Measurements from ENCODE around the gene PTPRN2. TPM values are rescaled to one million over a fixed set of nuclear protein-coding genes. Genes with fewer than 3 reads are reported as not detected.
A peak's percentile ranks its signal among the peaks of the same experiment; 100 is the strongest.

PTPRN2 gene
- total and polyA plus RNA-seq, 2 of the 13 experiments (the other 11 are each of a cell fraction or from before 2014, with no cell fraction given), result 2.5 to 24.2 TPM

DNA sequence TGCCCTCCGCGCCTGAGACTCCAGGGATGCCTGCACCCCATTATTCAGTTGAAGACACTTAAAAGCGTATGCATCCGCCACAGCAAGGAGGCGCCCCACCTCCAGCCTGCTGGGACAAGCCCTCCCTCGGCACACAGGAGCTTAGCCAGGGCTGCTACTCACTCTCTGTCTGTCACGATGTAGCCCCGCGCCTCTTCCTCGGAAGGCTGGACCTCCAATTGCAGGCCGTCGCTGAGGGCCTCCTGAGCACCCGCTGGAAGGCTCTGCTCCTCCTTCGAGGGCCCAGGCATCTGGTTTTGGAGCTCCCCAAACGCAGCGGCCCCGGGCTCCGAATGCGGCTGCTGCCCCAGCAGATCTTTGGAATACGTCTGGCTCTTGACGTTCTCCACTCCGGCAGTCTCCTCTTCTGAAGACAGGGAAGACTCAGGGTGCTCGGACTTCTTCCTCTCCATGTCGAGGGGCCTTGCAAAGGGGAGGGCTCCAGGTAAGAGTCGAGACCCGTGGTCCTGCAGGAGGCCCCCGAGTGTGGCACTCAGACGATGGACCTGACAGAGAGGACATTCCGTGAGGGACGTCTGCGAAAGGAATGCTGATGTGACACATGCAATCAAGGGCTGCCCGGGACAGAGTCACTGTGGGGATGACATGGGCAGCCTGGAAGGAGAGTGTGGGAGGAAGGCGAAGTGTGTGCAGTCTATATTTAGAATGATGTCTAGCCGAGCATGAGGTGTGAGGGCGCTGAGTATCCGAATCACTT is 453.9 kb downstream of the PTPRN2 start:
- in situ Hi-C loops (cut with HindIII; ENCODE audit: extremely low pct_ligation_motif_present, low pct_unique_long_range_greater_than_20kb) (no loop called here), intact Hi-C loops (cut with micrococcal nuclease; ENCODE audit: unreplicated experiment) (no loop called here)
- no peak for ATAC-seq
- Histone ChIP-seq H4K20me1 (ENCODE audit: insufficient read depth, low read length) (no peaks in the 10 kb centered on the region; the same call in 1 of the 2 replicates), H3K27me3 (ENCODE audit: control insufficient read depth in 1 of 2, insufficient read depth in 2 of 2, low read length in 2 of 2) (no peaks in the 10 kb centered on the region), H3K4me2 (ENCODE audit: low read depth, low read length) (no peak overlapping the region), H3K9me3 (ENCODE audit: low read length) (no peaks in the 10 kb centered on the region), H3K27ac (ENCODE audit: extremely low read length, insufficient read depth, low read length) (no peak overlapping the region), H3K4me1 (ENCODE audit: insufficient read depth, low read length) (peaks cover 14% of the 10 kb centered on the region), H3K79me2 (ENCODE audit: insufficient read depth, low read length) (no peaks in the 10 kb centered on the region), H3K36me3 (replicated peaks in 1 of 2; ENCODE audit: control insufficient read depth in 1 of 2, insufficient read depth in 2 of 2, low read length in 2 of 2) (no peaks in the 10 kb centered on the region; a peak in 2 of 5 replicates), H3K4me3 (replicated peaks in 1 of 3; ENCODE audit: insufficient read depth in 1 of 3, low read depth in 2 of 3, low read length in 3 of 3) (no peak overlapping the region), H2AFZ (ENCODE audit: low read length) (no peak overlapping the region), H3K9ac (ENCODE audit: insufficient read depth, low read depth, low read length) (no peak overlapping the region)
- ChIA-PET CTCF (ENCODE audit: low intra/inter-chr PET ratio, low total read pairs) (no interaction called here), POLR2A (no interaction called here)
- 86% methylated on average over 29 of the region's 36 CpGs for WGBS (ENCODE audit: low lambda C conversion rate)
- no TSS peak for BruUV-seq (replicated peaks)
- DNase-seq (ENCODE audit: low spot score), result no peak
- no peak for FAIRE-seq
- TF ChIP-seq NFIB (CRISPR knock-in tag; IDR thresholded peaks at IDR 0.05; ENCODE audit: borderline replicate concordance), result no peak
- TF ChIP-seq, protein P1, sequence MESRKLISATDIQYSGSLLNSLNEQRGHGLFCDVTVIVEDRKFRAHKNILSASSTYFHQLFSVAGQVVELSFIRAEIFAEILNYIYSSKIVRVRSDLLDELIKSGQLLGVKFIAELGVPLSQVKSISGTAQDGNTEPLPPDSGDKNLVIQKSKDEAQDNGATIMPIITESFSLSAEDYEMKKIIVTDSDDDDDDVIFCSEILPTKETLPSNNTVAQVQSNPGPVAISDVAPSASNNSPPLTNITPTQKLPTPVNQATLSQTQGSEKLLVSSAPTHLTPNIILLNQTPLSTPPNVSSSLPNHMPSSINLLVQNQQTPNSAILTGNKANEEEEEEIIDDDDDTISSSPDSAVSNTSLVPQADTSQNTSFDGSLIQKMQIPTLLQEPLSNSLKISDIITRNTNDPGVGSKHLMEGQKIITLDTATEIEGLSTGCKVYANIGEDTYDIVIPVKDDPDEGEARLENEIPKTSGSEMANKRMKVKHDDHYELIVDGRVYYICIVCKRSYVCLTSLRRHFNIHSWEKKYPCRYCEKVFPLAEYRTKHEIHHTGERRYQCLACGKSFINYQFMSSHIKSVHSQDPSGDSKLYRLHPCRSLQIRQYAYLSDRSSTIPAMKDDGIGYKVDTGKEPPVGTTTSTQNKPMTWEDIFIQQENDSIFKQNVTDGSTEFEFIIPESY (CRISPR knock-in tag; IDR thresholded peaks at IDR 0.05), result peak; percentile 90

DNA sequence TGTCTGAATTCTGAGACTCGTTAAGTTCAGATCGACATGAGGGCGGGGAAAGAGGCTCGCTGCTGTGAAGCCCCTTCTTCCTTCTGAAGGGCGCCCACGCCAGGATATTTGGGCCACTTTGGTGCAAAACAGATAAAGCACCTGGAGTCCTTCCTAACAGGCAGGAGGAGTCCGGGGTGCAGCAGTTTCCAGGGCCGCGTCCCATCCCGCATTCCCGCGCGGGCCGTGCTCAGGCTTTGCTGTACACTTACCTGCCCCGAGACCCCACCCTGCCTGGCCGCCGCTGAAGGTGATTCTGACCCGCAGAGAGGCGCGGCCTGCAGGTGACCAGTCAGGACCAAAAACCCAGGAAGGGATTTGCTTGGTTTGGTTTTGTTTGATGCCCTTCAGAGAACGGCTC is 454.6 kb downstream of the PTPRN2 start:
- CTCF ChIA-PET (ENCODE audit: low intra/inter-chr PET ratio, low total read pairs), result no interaction called here

More for the DNA sequence above, 454.6 kb downstream of the PTPRN2 start:
- H3K36me3 ChIP-seq (replicated peaks in 1 of 2; ENCODE audit: control insufficient read depth in 1 of 2, insufficient read depth in 2 of 2, low read length in 2 of 2), result no peaks in the 10 kb centered on the region; a peak in 2 of 5 replicates
- no peak overlapping the region for H3K9ac ChIP-seq (ENCODE audit: insufficient read depth, low read depth, low read length)
- H3K9me3 ChIP-seq (ENCODE audit: low read length), result no peaks in the 10 kb centered on the region
- H3K27ac ChIP-seq (ENCODE audit: extremely low read length, insufficient read depth, low read length), result no peak overlapping the region
- in situ Hi-C loops (cut with HindIII; ENCODE audit: extremely low pct_ligation_motif_present, low pct_unique_long_range_greater_than_20kb) (no loop called here), intact Hi-C loops (cut with micrococcal nuclease; ENCODE audit: unreplicated experiment) (no loop called here)
- no peak overlapping the region for H2AFZ ChIP-seq (ENCODE audit: low read length)
- no peaks in the 10 kb centered on the region for H3K27me3 ChIP-seq (ENCODE audit: control insufficient read depth in 1 of 2, insufficient read depth in 2 of 2, low read length in 2 of 2)
- H3K4me1 ChIP-seq (ENCODE audit: insufficient read depth, low read length), result peaks cover 8% of the 10 kb centered on the region
- no peak for FAIRE-seq
- TF ChIP-seq ZNF431 (CRISPR knock-in tag; IDR thresholded peaks at IDR 0.05; ENCODE audit: borderline replicate concordance, low read depth) (no peak), KLF9 (CRISPR knock-in tag; IDR thresholded peaks at IDR 0.05; ENCODE audit: low read depth) (no peak), NFYC (CRISPR knock-in tag; IDR thresholded peaks at IDR 0.05) (no peak), ZNF17 (CRISPR knock-in tag; IDR thresholded peaks at IDR 0.05) (no peak), KLF13 (CRISPR knock-in tag; IDR thresholded peaks at IDR 0.05) (no peak), SNRNP70 (IDR thresholded peaks at IDR 0.05; ENCODE audit: low read depth, low read length) (no peak), RXRB (CRISPR knock-in tag; IDR thresholded peaks at IDR 0.05; ENCODE audit: borderline replicate concordance) (no peak)
- TF ChIP-seq, protein P2, sequence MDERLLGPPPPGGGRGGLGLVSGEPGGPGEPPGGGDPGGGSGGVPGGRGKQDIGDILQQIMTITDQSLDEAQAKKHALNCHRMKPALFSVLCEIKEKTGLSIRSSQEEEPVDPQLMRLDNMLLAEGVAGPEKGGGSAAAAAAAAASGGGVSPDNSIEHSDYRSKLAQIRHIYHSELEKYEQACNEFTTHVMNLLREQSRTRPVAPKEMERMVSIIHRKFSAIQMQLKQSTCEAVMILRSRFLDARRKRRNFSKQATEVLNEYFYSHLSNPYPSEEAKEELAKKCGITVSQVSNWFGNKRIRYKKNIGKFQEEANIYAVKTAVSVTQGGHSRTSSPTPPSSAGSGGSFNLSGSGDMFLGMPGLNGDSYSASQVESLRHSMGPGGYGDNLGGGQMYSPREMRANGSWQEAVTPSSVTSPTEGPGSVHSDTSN (CRISPR knock-in tag; IDR thresholded peaks at IDR 0.05), result no peak
- TF ChIP-seq, protein P3, sequence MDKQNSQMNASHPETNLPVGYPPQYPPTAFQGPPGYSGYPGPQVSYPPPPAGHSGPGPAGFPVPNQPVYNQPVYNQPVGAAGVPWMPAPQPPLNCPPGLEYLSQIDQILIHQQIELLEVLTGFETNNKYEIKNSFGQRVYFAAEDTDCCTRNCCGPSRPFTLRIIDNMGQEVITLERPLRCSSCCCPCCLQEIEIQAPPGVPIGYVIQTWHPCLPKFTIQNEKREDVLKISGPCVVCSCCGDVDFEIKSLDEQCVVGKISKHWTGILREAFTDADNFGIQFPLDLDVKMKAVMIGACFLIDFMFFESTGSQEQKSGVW (CRISPR knock-in tag; IDR thresholded peaks at IDR 0.05; ENCODE audit: borderline replicate concordance), result no peak
- POLR2A ChIA-PET, result no interaction called here
- ATAC-seq, result no peak
- no peak for DNase-seq (ENCODE audit: low spot score)
- BruUV-seq (replicated peaks), result no TSS peak
- no peak overlapping the region for H3K4me3 ChIP-seq (replicated peaks in 1 of 3; ENCODE audit: insufficient read depth in 1 of 3, low read depth in 2 of 3, low read length in 3 of 3)
- WGBS (ENCODE audit: low lambda C conversion rate), result over 99% methylated on average over 16 of the region's 21 CpGs
- H3K4me2 ChIP-seq (ENCODE audit: low read depth, low read length), result no peak overlapping the region
- H4K20me1 ChIP-seq (ENCODE audit: insufficient read depth, low read length), result no peaks in the 10 kb centered on the region; the same call in 1 of the 2 replicates
- no peaks in the 10 kb centered on the region for H3K79me2 ChIP-seq (ENCODE audit: insufficient read depth, low read length)
